SK-N-DZ (cell line): ENCODE results near the gene STRAP.
"Not testable (repeated sequence)": the region's sequence is repeated elsewhere in the genome, so short reads cannot be mapped to it uniquely, and the experiment has no call there.

Experiments used
- DNase-seq: peaks from one replicate; pipeline ENCODE4 v3.0.0-alpha.2; 2015; ENCODE audit warnings: low spot score

STRAP gene

DNA sequence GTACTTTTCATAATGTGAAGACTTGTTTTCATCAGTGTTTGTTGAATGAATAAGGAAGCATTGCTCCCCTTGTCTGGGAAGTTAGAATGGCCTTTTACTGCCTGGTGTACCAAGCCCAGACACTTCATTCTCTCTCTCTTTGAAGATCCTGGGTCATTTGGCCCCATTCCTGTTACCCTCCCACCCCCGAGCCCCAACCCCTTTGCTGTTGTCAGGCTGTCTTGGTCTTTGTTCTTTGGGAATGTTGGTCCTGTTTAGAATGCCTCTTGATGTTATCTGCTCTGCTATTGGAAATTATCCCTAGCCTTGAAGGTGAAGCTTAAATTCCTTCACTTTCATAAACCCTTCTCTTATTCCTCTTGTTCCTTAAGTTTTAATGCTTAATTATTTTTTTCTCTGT lies 42.8 kb downstream of the STRAP start:
- no peak for DNase-seq

DNA sequence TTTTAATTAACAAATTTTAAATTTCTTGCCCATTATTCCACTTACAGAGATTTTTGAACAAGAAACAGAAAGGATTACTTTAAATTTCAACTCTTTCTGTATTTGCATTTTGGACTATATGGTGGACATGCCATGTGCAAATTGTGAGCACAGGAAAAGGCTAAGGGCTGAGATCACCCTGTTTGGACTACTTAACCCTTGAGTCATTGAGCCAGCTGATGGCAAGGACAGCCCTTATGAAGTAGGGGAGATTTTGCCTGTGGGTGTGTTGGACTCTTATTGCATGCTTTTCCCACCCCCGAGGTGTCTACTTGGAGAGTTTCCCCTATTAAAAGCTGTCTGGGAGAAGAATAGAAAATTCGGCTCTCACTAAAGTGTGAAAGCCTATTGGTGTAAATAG lies 46.2 kb downstream of the STRAP start:
- no peak for DNase-seq

DNA sequence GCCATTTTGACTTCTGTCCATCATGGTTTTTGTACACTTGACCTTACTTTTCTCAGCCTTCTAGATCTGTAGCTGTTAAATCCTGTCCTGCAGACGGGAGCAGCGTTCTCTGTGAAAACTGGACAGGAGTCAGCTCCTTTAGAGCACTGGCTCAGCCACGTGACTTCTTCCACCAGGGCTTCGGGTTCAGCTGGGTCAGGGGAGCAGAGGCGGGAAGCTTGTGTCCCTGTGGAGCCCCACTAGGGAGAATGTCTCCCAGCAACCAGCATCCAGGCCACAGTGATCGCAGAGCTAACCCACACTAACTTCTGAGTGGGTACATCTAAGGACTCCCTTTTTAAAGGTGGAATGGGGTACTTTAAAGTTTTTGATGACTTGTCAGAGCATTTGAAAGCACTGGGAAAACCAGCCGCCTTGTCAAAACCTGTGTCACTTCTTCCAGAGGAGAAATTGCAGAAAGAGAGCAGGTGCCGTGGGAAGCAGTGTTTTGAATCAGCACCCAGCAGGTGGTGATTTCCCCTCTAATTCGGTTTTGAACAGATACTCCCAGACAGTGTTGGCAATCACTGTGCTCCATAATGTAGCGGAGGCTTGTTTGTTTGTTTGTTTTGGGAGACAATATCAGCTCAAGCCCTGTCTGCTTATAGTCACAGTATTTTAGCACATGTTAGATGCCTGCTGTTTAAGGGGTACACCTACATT lies 46.8 kb downstream of the STRAP start:
- DNase-seq = peak; percentile 61

- peak; percentile 29 for DNase-seq
Observed at GRCh38 chr12:15931590-15932053, 49.4 kb downstream of the STRAP start.

DNA sequence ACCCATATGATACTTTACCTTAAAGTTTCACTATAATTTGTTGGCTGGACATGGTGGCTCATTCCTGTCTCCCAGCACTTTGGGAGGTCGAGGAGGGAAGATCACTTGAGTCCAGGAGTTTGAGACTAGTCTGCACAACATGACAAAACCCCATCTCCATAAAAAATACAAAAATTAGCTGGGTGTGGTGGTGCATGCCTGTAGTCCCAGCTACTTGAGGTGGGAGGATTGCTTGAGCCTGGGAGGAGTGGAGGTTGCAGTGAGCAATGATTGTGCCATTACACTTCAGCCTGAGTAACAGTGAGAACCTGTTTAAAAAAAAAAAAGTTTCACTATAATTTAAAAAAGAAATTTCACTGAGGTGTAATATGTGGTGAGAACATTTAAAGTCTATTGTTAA lies 50.1 kb downstream of the STRAP start:
- DNase-seq = no peak

DNA sequence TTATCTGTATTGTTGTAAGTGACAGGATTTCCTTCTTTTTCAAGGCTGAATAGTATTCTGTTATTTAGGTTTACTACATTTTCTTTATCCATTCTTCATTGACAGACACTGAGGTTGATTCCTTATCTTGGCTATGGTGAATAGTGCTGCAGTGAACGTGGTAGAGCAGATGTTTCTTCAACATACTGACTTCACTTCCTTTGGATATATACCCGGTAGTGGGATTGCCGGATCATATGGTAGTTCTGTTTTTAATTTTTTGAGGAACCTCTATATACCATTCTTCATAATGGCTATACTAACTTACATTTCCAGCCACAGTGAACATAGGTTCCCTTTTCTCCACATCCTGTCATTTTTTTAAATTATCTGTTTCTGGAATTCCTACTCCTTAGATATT lies 50.8 kb downstream of the STRAP start:
- no peak for DNase-seq

DNA sequence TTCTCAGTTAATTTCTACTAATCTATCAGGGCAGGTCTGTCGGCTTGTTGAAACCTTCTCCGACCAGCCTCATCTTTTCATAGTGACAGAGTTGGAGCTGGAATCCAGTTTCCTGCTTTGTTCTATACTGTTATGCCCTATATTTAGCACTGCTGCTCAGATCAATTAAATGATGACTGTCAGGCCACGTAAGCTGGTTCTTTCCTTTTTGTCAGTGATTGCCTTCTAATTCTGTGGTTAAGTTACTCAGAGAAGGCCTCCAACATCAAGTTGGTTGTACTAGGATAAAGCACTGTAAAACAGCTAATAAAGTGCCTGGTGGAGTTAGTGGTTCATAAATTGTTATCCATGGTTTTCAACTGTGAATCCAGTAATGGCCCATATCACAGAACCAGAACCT lies 51.6 kb downstream of the STRAP start:
- DNase-seq = no peak

DNA sequence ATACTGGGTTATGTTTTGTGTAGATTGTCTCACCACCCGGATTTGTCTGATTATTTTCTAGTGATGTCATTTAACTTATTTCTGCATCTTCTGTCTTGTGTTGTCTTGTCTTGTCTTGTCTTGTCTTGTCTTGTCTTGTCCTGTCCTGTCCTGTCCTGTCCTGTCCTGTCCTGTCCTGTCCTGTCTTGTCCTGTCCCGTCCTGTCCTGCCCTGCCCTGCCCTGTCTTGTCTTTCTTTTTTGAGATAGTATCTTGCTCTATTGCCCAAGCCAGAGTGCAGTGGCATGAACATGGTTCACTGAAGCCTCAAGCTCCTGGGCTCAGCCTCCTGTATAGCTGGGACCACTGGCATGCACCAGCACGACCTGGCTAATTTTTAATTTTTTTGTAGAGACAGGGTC lies 54.6 kb downstream of the STRAP start:
- DNase-seq = no peak

- DNase-seq = no peak
Observed at GRCh38 chr12:15937902-15938301, 55.7 kb downstream of the STRAP start.

- no peak for DNase-seq
Observed at GRCh38 chr12:15939111-15939510, 56.9 kb downstream of the STRAP start.

- DNase-seq = no peak
Observed at GRCh38 chr12:15942475-15942874, 60.3 kb downstream of the STRAP start.

DNA sequence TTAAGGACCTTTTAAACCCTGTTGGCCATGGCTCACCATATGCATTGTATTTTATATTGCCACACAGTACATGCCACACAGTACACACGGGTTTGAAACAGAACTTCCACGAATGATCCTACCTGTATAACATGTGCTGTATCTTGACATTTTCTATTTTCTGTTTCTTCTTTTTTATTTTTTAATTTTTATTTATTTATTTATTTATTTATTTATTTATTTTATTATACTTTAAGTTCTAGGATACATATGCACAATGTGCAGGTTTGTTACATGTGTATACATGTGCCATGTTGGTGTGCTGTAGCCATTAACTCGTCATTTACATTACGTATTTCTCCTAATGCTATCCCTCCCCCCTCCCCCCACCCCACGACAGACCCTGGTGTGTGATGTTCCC lies 61.3 kb downstream of the STRAP start:
- DNase-seq = not testable (repeated sequence)

- DNase-seq = not testable (repeated sequence)
Observed at GRCh38 chr12:15948461-15948860, 66.3 kb downstream of the STRAP start.
